HepG2 (cell line): ENCODE results near the gene VWA2. TPM values are rescaled to one million over a fixed set of nuclear protein-coding genes. Genes with fewer than 3 reads are reported as not detected.

Experiments used
- ATAC-seq: fragments of 200-7000 bp; cut with Tn5 transposase; 3 replicates; pipeline ENCODE4 v1.9.1; 2020; ENCODE audit warnings: mild to moderate bottlenecking, moderate library complexity
- BruUV-seq: library from RNA; stranded (reverse); fragments of 400-500 nt; replicated peaks from 2 replicates; lab custom pipeline; 2021; lab: Mats Ljungman, UMichigan
- CTCF ChIA-PET: fragments of 300-600 bp; formaldehyde crosslinking; extraction: SDS; loops from one replicate; lab custom pipeline; 2021; ENCODE audit warnings: low total read pairs, inconsistent platforms, low intra/inter-chr PET ratio; lab: Yijun Ruan, JAX
- POLR2A ChIA-PET: fragments of 350-600 bp; sonication (Branson Sonifier 250); formaldehyde crosslinking; loops from one replicate; lab custom pipeline; 2020; ENCODE audit warnings: antibody characterized with exemption, inconsistent platforms; lab: Yijun Ruan, JAX
- DNase-seq: peaks from one replicate; pipeline ENCODE4 v3.0.0-alpha.2; 2015; ENCODE audit warnings: low spot score
- FAIRE-seq: peaks from 3 replicates; lab custom pipeline; 2011; peaks lifted over from hg19 to GRCh38; lab: Jason Lieb, UNC
- H2AFZ ChIP-seq: one replicate; pipeline ENCODE4 v1.6.1; 2011; ENCODE audit warnings: low read length, inconsistent platforms
- H3K27ac ChIP-seq: fragments of 300-600 bp; 3 replicates; pipeline ENCODE4 v1.8.0; 2011; ENCODE audit warnings: mixed run types, mild to moderate bottlenecking, mixed read lengths, low read length, inconsistent platforms; ENCODE audit not compliant: insufficient read depth; ENCODE audit errors: extremely low read length
- H3K27me3 ChIP-seq, 2 experiments: fragments of 200-600 bp in 1 of 2; 2 replicates in 1 of 2; 3 replicates in 1 of 2; pipeline versions ENCODE4 v1.6.0 to v1.8.0; 2011; ENCODE audit warnings: low read length in 2 of 2, mild to moderate bottlenecking in 2 of 2, moderate library complexity in 2 of 2, inconsistent platforms in 1 of 2; ENCODE audit not compliant: insufficient read depth in 2 of 2, control insufficient read depth in 1 of 2
- H3K36me3 ChIP-seq, 2 experiments: fragments of 200-600 bp in 1 of 2; replicated peaks in 1 of 2; 2 replicates in 1 of 2; 3 replicates in 1 of 2; pipeline versions ENCODE4 v1.5.1 to v1.8.0; 2011; ENCODE audit warnings: low read length in 2 of 2, inconsistent platforms in 1 of 2; ENCODE audit not compliant: insufficient read depth in 2 of 2, control insufficient read depth in 1 of 2
- H3K4me1 ChIP-seq: 2 replicates; pipeline ENCODE4 v1.5.1; 2012; ENCODE audit warnings: low read length, inconsistent platforms; ENCODE audit not compliant: insufficient read depth
- H3K4me2 ChIP-seq: 2 replicates; pipeline ENCODE4 v1.6.0; 2011; ENCODE audit warnings: low read depth, low read length, inconsistent platforms
- H3K4me3 ChIP-seq, 3 experiments: fragments of 200-600 bp in 1 of 3; sonication (generic), shearing (Covaris generic) in 1 of 3; replicated peaks in 1 of 3; 2 replicates each; pipeline ENCODE4 v1.5.1; 2011 to 2016; ENCODE audit warnings: low read length in 3 of 3, inconsistent platforms in 2 of 3, low read depth in 2 of 3, mild to moderate bottlenecking in 2 of 3, control low read depth in 1 of 3, mixed read lengths in 1 of 3; ENCODE audit not compliant: insufficient read depth in 1 of 3
- H3K79me2 ChIP-seq: one replicate; pipeline ENCODE4 v1.6.1; 2011; ENCODE audit warnings: low read length, inconsistent platforms; ENCODE audit not compliant: insufficient read depth
- H3K9ac ChIP-seq: 2 replicates; pipeline ENCODE4 v1.6.0; 2011; ENCODE audit warnings: mild to moderate bottlenecking, low read depth, low read length, inconsistent platforms; ENCODE audit not compliant: insufficient read depth
- H3K9me3 ChIP-seq: 2 replicates; pipeline ENCODE4 v1.5.1; 2012; ENCODE audit warnings: mild to moderate bottlenecking, low read length
- H4K20me1 ChIP-seq: 2 replicates; pipeline ENCODE4 v1.6.0; 2011; ENCODE audit warnings: inconsistent platforms, mild to moderate bottlenecking, low read length, moderate library complexity; ENCODE audit not compliant: insufficient read depth
- AGO1 ChIP-seq: fragments of 200-400 bp; formaldehyde crosslinking; IDR thresholded peaks from 2 replicates; pipeline ENCODE4 v1.6.1; 2017; ENCODE audit warnings: mild to moderate bottlenecking, low read depth, low read length, moderate library complexity; ENCODE audit not compliant: poor library complexity, severe bottlenecking
- ATF4 ChIP-seq, 2 experiments: fragments of 450-650 bp in 1 of 2; sonication (generic) in 1 of 2; formaldehyde crosslinking; IDR thresholded peaks; 2 replicates each; pipeline versions ENCODE4 v1.5.0 to v1.8.0; 2020 to 2022; ENCODE audit warnings: mild to moderate bottlenecking in 1 of 2, missing genetic modification reagents in 1 of 2
- CC2D1A ChIP-seq: sonication (generic); formaldehyde crosslinking; IDR thresholded peaks from 2 replicates; pipeline ENCODE4 v1.8.1; 2023; ENCODE audit warnings: mild to moderate bottlenecking, missing genetic modification reagents
- CREB1 ChIP-seq, 2 experiments: fragments of 450-650 bp in 1 of 2; IDR thresholded peaks; 2 replicates each; pipeline ENCODE4 v1.6.1; 2016 to 2017; ENCODE audit warnings: control low read depth in 1 of 2, mild to moderate bottlenecking in 1 of 2, missing compliant biosample characterization in 1 of 2, missing genetic modification characterization in 1 of 2
- DR1 ChIP-seq: sonication (generic); formaldehyde crosslinking; IDR thresholded peaks from 2 replicates; pipeline ENCODE4 v1.8.0; 2021; ENCODE audit warnings: mild to moderate bottlenecking, missing genetic modification reagents, inconsistent platforms
- GABPA ChIP-seq, 2 experiments: IDR thresholded peaks; 2 replicates each; pipeline ENCODE4 v1.6.1; 2011 to 2016; ENCODE audit warnings: low read depth in 2 of 2, low read length in 1 of 2, missing biosample characterization in 1 of 2, missing genetic modification characterization in 1 of 2
- MED13 ChIP-seq: sonication (generic); formaldehyde crosslinking; IDR thresholded peaks from 2 replicates; pipeline ENCODE4 v1.5.0; 2020; ENCODE audit warnings: missing genetic modification reagents
- PBX3 ChIP-seq: sonication (generic); formaldehyde crosslinking; IDR thresholded peaks from 2 replicates; pipeline ENCODE4 v1.8.1; 2023; ENCODE audit warnings: missing genetic modification reagents, inconsistent platforms, borderline replicate concordance
- TBL1XR1 ChIP-seq: fragments of 150-350 bp; IDR thresholded peaks from 2 replicates; pipeline ENCODE4 v1.6.1; 2014; ENCODE audit warnings: borderline replicate concordance, low read length; ENCODE audit not compliant: partially characterized antibody
- THAP7 ChIP-seq: sonication (generic); formaldehyde crosslinking; IDR thresholded peaks from 2 replicates; pipeline ENCODE4 v1.8.1; 2023; ENCODE audit warnings: mild to moderate bottlenecking, missing genetic modification reagents
- YY1 ChIP-seq: IDR thresholded peaks from 2 replicates; pipeline ENCODE4 v1.6.1; 2011; ENCODE audit warnings: low read length, low read depth, moderate library complexity, mild to moderate bottlenecking; ENCODE audit not compliant: insufficient read depth, insufficient replicate concordance
- ZFP41 ChIP-seq: sonication (generic); formaldehyde crosslinking; IDR thresholded peaks from 2 replicates; pipeline ENCODE4 v1.4.0; 2020; ENCODE audit warnings: mild to moderate bottlenecking, missing genetic modification reagents, borderline replicate concordance
- ZNF263 ChIP-seq: sonication (generic); formaldehyde crosslinking; IDR thresholded peaks from 2 replicates; pipeline ENCODE4 v1.4.0; 2020; ENCODE audit warnings: missing genetic modification reagents
- ZNF33A ChIP-seq: sonication (generic); formaldehyde crosslinking; IDR thresholded peaks from 2 replicates; pipeline ENCODE4 v1.5.1; 2020; ENCODE audit warnings: missing genetic modification reagents, mild to moderate bottlenecking, moderate library complexity, borderline replicate concordance
- WGBS: methylation state at CpG from one replicate; pipeline ENCODE4 v1.1.6; 2017; ENCODE audit warnings: low lambda C conversion rate; 5-methylcytosine and 5-hydroxymethylcytosine counted together
- in situ Hi-C: cut with HindIII; loops from 2 replicates; pipeline ENCODE4 v1.10.0; 2017; ENCODE audit warnings: low pct_unique_long_range_greater_than_20kb; ENCODE audit not compliant: extremely low pct_ligation_motif_present
- intact Hi-C: fragments of 100-400 bp; cut with micrococcal nuclease; formaldehyde crosslinking; loops from one replicate; pipeline ENCODE4 v1.10.0; 2022; ENCODE audit not compliant: unreplicated experiment
- polyA plus RNA-seq, 8 experiments: library from polyadenylated mRNA; depleted of rRNA in 3 of 8; stranded (reverse) in 7 of 8; unstranded in 1 of 8; fragments of >200 nt; fragmentation: Illumina TruSeq in 4 of 8; extraction: Trizol in 4 of 8; gene quantifications; 2 replicates each; pipeline versions ENCODE4 v1.2.1 to v1.2.3, GENCODE V29; 2011 to 2016; ENCODE audit warnings: low read depth in 4 of 8, missing spikeins in 1 of 8, mixed read lengths in 1 of 8; ENCODE audit not compliant: insufficient read depth in 1 of 8
- total RNA-seq, 5 experiments: library from RNA; depleted of rRNA; stranded (reverse); fragments of >200 nt; fragmentation: Illumina TruSeq; extraction: Trizol; gene quantifications; 2 replicates each; pipeline ENCODE4 v1.2.3, GENCODE V29; 2016; ENCODE audit warnings: low read depth in 1 of 5

VWA2 gene
- total and polyA plus RNA-seq, 2 of the 13 experiments (the other 11 are each of a cell fraction or from before 2014, with no cell fraction given): not detected

- no peak for TF ChIP-seq YY1
- TF ChIP-seq ZNF33A (CRISPR knock-in tag): no peak
- no peak for TF ChIP-seq AGO1
Measured at GRCh38 chr10:114291516-114291915, 52.5 kb downstream of the VWA2 start (continued).

- peaks cover 0 to 8% of the 10 kb centered on the region in 2 experiments; a peak in 2 of 5 replicates for H3K27me3 ChIP-seq
- no peak overlapping the region for H3K27ac ChIP-seq
- H4K20me1 ChIP-seq: no peaks in the 10 kb centered on the region
- FAIRE-seq (no peak), DNase-seq (no peak), ATAC-seq (no peak)
- peaks cover 18% of the 10 kb centered on the region for H3K9me3 ChIP-seq
- H2AFZ ChIP-seq: no peak overlapping the region
- CTCF ChIA-PET: no interaction called here
- in situ Hi-C loops: no loop called here
- H3K9ac ChIP-seq: no peak overlapping the region
- no peaks in the 10 kb centered on the region for H3K4me1 ChIP-seq
- H3K4me3 ChIP-seq: no peak overlapping the region
- 12% methylated on average over 5 of the region's 5 CpGs for WGBS
- POLR2A ChIA-PET: no interaction called here
- H3K79me2 ChIP-seq: no peaks in the 10 kb centered on the region
- intact Hi-C loops: no loop called here
- BruUV-seq: no TSS peak
- H3K36me3 ChIP-seq: no peaks in the 10 kb centered on the region; a peak in 1 of 5 replicates
- H3K4me2 ChIP-seq: no peak overlapping the region
- TF ChIP-seq CREB1 (IDR thresholded peaks at IDR 0.05) (0 out of 2 replicates have a peak, but pooled peaks have one; percentile 9), CREB1 (CRISPR knock-in tag; IDR thresholded peaks at IDR 0.05) (no peak), ZNF263 (CRISPR knock-in tag) (no peak)
Measured at GRCh38 chr10:114293075-114293474, 54.0 kb downstream of the VWA2 start.

GRCh38 chr10:114294549-114294948, 55.5 kb downstream of the VWA2 start:
- in situ Hi-C loops (no loop called here), intact Hi-C loops (no loop called here)
- no peak overlapping the region for H3K9ac ChIP-seq
- H2AFZ ChIP-seq: no peak overlapping the region
- H3K4me2 ChIP-seq: no peak overlapping the region
- H3K9me3 ChIP-seq: peaks cover 18% of the 10 kb centered on the region
- TF ChIP-seq TBL1XR1 (no peak), ATF4 (CRISPR knock-in tag; IDR thresholded peaks at IDR 0.05) (no peak), DR1 (CRISPR knock-in tag) (no peak), ZFP41 (CRISPR knock-in tag) (no peak), THAP7 (CRISPR knock-in tag) (no peak), CC2D1A (CRISPR knock-in tag) (no peak), PBX3 (CRISPR knock-in tag) (no peak), MED13 (CRISPR knock-in tag) (no peak), GABPA (IDR thresholded peaks at IDR 0.05; ENCODE audit: low read depth, low read length) (no peak), GABPA (CRISPR knock-in tag; IDR thresholded peaks at IDR 0.05; ENCODE audit: low read depth) (no peak)
- FAIRE-seq: no peak
- H3K4me1 ChIP-seq: no peaks in the 10 kb centered on the region
- no peak overlapping the region for H3K27ac ChIP-seq
- no peak overlapping the region for H3K4me3 ChIP-seq
- no peaks in the 10 kb centered on the region for H4K20me1 ChIP-seq
- no peaks in the 10 kb centered on the region for H3K79me2 ChIP-seq
- no peak for DNase-seq
- no peaks in the 10 kb centered on the region; a peak in 2 of 5 replicates for H3K27me3 ChIP-seq
- POLR2A ChIA-PET: no interaction called here
- no peak for ATAC-seq
- CTCF ChIA-PET: no interaction called here
- BruUV-seq: no TSS peak
- no peaks in the 10 kb centered on the region; a peak in 1 of 5 replicates for H3K36me3 ChIP-seq
